Right ventricle myocardium superior (tissue), 1 donor: ENCODE results near the gene SERPINE2. TPM values are rescaled to one million over a fixed set of nuclear protein-coding genes. Genes with fewer than 3 reads are reported as not detected.
A peak's percentile ranks its signal among the peaks of the same experiment; 100 is the strongest.

Experiments used
- ATAC-seq: fragments of 200-7000 bp; cut with Tn5 transposase; one replicate; pipeline ENCODE4 v1.9.1; 2020; ENCODE audit warnings: mild to moderate bottlenecking; ENCODE audit not compliant: poor library complexity
- DNase-seq: peaks from one replicate; pipeline ENCODE4 v3.0.0-alpha.2; 2020
- intact Hi-C: fragments of 100-400 bp; cut with DNase I; formaldehyde crosslinking; loops from one replicate; pipeline ENCODE4 v1.11.2; 2022
- total RNA-seq: library from RNA; stranded (reverse); fragmentation: NEBNext Ultra II Directional; extraction: Animal tissue kit (Norgen Biotek cat#: 25700); gene quantifications from one replicate; pipeline ENCODE4 v1.2.1, GENCODE V29; 2021
- donor health status: DM: no; HTN: yes; CAD: no; lungs with severe emphysema.

Gene SERPINE2
- total RNA-seq, 1 donor from 2014 or later: 6.0 TPM

GRCh38 chr2:223993634-223994232 lies 45.4 kb downstream of the SERPINE2 start:
- DNase-seq (no peak), ATAC-seq (peak; percentile 83)
- intact Hi-C loops: no loop called here

DNA sequence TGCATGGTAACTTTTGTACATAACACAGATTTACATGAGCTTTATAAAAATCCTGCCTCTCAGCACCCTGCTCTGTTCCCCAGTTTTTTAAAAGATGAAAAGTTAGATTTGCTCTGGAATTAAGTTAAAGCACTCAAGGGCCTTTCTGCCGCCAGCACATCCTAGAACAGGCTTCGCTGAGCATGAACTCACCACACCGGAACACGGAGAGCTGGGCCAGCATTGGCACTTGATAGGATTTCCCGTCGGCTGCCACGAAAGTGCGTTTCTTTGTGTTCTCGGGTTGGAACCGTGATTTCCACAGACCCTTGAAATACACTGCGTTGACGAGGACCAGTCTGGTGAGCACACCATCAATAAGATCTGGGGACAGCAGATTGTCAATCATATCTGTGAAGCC lies 47.5 kb downstream of the SERPINE2 start:
- DNase-seq: no peak
- intact Hi-C loops: no loop called here
- ATAC-seq: no peak

- intact Hi-C loops: no loop called here
Observed at GRCh38 chr2:223989856-223990232, 49.2 kb downstream of the SERPINE2 start.

DNA sequence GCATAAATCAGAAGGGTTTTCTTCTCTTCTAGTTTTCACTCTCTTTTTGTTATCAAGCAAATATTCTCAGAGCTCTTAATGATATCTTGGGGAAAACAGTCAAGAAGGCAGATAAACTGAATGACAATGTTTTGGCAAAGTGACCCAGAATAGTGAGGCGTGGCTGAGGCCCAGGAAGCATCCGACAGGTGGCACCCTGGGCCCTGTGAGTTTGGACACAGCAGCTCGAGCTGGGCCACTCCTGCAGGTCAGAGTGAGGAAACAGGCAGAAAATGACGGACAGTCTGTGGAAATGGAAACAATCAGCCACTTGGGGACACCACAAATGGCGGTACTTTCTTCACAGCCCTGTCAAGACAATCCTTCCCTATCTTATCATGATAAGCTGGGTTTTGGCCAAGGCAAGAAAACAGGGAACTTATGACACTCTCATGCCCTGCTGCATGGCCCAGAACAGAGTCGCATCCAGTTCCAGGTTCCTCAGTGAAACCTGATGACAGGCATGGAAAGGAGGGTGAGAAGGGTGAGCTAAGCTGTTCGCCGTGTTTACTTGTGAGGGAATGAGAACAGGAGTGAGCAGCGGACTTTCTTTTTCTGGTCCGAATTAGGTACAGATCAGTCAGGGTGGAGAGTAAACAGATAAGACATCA lies 49.8 kb downstream of the SERPINE2 start:
- intact Hi-C loops: no loop called here

More at GRCh38 chr2:223989856-223990232, 49.2 kb downstream of the SERPINE2 start:
- DNase-seq (no peak), ATAC-seq (peak; percentile 31)

DNA sequence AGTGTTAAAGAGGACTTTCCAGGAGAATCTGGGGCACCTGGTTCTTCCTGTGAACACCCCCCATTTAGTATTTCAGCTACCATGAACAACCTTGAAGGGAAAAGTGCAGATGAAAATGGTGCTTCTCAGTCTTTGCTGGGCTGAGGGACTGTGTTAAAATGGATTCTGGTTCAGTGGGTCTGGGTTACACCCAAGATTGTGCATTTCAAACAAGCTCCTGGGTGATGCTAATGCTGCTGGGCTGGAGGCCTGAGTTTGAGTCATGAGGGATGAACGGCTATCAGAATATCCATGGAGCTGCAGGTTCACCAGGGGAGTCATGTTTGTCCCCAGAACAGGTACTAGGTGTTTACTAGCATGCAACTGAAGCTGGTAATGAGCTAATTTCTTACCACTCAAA lies 57.8 kb downstream of the SERPINE2 start:
- DNase-seq (no peak), ATAC-seq (no peak)
- intact Hi-C loops: no loop called here

More for the DNA sequence above, 49.8 kb downstream of the SERPINE2 start:
- ATAC-seq (peak; percentile 25), DNase-seq (no peak)

GRCh38 chr2:223980803-223981202 lies 58.3 kb downstream of the SERPINE2 start:
- DNase-seq: no peak
- no peak for ATAC-seq
- intact Hi-C loops: no loop called here

- intact Hi-C loops: no loop called here
- no peak for DNase-seq
- ATAC-seq: no peak
Observed at GRCh38 chr2:223980397-223980735, 58.7 kb downstream of the SERPINE2 start.

DNA sequence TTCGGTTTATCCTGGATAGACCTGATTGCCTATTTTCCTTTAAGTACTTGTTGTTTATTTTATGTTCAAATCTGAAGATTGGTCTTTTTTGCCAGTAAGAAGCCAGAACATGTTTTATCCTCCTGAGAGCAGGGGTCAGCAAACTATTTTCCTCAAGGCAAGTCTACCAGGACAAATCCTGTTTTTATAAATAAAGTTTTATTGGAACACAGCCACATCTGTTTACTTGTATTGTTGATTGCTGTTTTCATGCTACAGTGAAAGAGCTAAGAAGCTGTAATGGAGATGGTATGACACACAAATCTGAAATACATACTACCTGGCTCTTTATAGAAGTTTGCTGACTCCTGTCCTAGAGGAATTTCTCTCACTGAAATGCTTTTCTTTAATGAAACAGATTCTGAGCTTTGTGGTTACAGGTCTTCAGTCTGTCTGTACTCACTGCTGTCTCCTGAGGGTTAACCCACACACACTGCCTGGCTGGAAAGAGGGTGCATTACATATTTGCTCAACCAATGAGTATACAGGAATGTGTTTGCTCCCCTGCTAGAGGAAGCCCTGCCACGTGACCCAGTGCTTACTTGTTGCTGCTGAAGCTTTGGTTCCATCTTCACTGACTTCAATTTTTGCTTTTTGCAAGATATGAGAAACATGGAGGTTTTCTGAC lies 59.2 kb downstream of the SERPINE2 start:
- ATAC-seq: no peak
- intact Hi-C loops: no loop called here
- DNase-seq: no peak

DNA sequence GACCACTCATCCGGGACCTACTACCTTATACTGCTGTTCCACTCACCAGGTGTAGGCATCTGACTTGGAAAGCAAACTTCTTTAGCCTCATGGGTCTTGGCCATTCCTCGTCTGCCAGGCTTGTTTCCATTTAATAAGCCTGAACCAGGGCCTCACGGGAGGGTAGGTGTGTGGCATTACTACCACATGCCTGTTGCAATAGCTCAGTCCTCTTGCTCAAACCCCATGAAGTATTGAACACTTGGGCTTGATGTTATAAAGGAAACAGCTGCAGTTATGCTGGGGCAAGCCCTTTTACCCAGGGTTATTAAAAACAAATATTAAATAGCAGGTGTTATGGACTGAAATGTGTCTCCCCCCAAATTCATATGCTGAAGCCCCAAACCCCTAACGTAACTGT lies 60.6 kb downstream of the SERPINE2 start:
- ATAC-seq (no peak), DNase-seq (no peak)
- intact Hi-C loops: no loop called here

DNA sequence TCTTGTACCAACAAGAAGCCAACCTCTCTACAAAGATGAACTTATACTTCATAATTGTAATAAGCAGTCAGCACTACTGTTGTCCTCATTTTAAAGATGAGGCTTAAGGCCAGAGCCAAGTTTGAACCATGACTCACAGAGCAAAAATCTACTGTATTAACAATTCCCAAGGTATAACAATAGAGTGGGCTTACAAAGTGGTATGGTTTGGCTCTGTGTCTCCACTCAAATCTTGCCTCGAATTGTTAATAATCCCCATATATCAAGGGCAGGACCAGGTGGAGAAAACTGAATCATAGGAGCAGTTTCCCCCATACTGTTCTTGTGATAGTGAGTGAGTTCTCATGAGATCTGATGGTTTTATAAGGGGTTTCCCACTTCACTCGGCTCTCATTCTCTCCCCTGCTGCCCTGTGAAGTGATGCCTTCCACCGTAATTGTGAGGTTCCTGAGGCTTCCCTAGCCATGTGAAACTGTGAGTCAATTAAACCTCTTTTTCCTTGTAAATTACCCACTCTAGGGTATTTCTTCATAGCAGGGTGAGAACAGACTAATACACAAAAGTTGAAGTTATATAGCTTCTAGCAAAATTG lies 62.4 kb downstream of the SERPINE2 start:
- no peak for DNase-seq
- ATAC-seq: no peak
- intact Hi-C loops: no loop called here

- ATAC-seq (no peak), DNase-seq (no peak)
- intact Hi-C loops: no loop called here
Observed at GRCh38 chr2:223973606-223974005, 65.5 kb downstream of the SERPINE2 start.

DNA sequence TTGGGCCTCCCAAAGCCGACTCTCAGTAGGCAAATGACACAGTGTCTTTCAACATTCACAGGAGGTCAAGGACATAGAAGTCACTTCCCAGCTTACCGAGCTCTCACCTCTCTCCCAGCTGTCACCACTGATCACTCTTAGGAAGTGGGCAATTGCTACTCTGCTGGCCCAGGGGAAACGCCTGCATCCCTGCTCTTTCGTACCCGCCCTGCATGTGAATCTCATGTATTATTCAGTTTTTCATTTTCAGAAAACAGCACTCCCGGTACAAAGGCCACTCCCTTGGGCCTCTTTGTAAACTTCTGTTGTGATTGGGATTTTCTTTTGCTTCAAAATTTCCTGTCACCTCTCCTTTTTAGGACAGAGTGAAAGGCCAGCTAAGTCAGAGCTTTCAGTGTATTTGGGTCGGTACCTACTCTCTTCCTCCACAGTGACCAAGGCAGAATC lies 66.4 kb downstream of the SERPINE2 start:
- intact Hi-C loops: no loop called here
- ATAC-seq: no peak
- no peak for DNase-seq

DNA sequence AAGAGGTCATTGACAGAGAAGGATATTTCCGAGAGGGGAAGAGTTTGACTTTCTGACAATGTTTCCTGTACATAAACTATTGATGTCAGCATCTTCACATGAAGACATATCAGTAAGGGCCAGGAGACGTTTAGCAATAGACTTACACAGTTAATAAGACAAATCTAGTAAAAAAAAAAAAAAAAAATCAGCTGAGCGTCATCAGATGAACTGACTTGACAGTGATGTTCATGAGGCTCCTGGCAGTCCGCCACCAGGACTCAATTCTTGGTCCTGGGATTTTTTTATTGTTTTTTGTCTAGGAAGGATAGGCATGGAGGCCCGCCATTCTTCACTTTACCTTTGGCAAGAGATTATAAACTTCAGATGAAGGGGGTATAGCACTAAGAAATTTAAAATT lies 67.4 kb downstream of the SERPINE2 start:
- ATAC-seq (no peak), DNase-seq (no peak)
- intact Hi-C loops: no loop called here

- intact Hi-C loops: no loop called here
- ATAC-seq (peak; percentile 68), DNase-seq (no peak)
Observed at GRCh38 chr2:223970343-223971128, 68.5 kb downstream of the SERPINE2 start.

DNA sequence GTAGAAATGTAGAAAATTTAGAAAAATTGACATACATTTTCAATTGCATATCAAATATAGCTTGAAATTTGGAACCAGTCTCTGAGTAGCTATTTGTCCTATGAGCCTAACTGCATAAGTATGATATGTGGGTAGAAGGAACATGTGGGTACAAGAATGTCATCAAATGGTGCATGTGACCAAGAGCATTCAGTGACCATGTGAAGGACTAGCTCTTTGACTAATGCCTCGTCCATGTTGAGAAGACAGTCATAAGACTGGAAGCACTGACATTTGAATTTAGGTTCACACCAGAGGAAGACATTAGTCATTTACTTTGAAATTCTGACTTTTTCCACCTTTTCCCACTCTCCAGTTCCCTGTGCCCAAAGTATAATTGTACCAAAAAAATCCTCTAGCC lies 69.2 kb downstream of the SERPINE2 start:
- intact Hi-C loops: no loop called here
- no peak for ATAC-seq

GRCh38 chr2:223969315-223969714 lies 69.8 kb downstream of the SERPINE2 start:
- intact Hi-C loops: no loop called here
- ATAC-seq: no peak
- no peak for DNase-seq

More for the DNA sequence above, 69.2 kb downstream of the SERPINE2 start:
- no peak for DNase-seq

GRCh38 chr2:223967981-223968380 lies 71.1 kb downstream of the SERPINE2 start:
- intact Hi-C loops: no loop called here
- ATAC-seq (no peak), DNase-seq (no peak)

DNA sequence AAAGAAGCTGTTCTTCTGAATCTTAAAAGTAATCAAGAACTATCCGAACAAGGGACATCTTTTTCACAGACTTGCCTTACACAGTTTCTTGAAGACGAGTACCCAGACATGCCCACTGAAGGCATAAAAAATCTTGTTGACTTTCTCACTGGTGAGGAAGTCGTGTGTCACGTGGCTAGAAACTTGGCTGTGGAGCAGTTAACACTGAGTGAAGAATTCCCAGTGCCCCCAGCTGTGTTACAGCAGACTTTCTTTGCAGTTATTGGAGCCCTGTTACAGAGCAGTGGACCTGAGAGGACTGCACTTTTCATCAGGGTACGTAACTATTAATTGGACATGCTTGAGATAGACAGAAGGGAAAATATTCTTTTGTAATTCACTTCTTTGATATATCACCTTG lies 79.4 kb downstream of the SERPINE2 start:
- peak; percentile 21 for ATAC-seq
- intact Hi-C loops: no loop called here

More for the DNA sequence above, 79.4 kb downstream of the SERPINE2 start:
- no peak for DNase-seq
